Right kidney (tissue), 1 donor: ENCODE results near the gene TLCD2.
A peak's percentile ranks its signal among the peaks of the same experiment; 100 is the strongest.
"Not testable (repeated sequence)": the region's sequence is repeated elsewhere in the genome, so short reads cannot be mapped to it uniquely, and the experiment has no call there.

Experiments used
- DNase-seq: peaks from one replicate; pipeline ENCODE4 v3.0.0-alpha.2; 2016

TLCD2 gene

GRCh38 chr17:1716912-1717695, 6.9 kb upstream of the TLCD2 start:
- peak; percentile 80 for DNase-seq

GRCh38 chr17:1716076-1716911, 6.1 kb upstream of the TLCD2 start:
- DNase-seq, result peak; percentile 93

- no peak for DNase-seq
These were observed 5.6 kb upstream of the TLCD2 start for GRCh38 chr17:1715803-1716075.

GRCh38 chr17:1714980-1715802, 5.0 kb upstream of the TLCD2 start:
- peak; percentile 61 for DNase-seq

GRCh38 chr17:1714427-1714979, 4.3 kb upstream of the TLCD2 start:
- peak; percentile 61 for DNase-seq

GRCh38 chr17:1713878-1714426, 3.8 kb upstream of the TLCD2 start:
- DNase-seq, result peak; percentile 70

- DNase-seq, result no peak
These were observed 3.1 kb upstream of the TLCD2 start for GRCh38 chr17:1713160-1713877.

- no peak for DNase-seq
These were observed 2.1 kb upstream of the TLCD2 start for GRCh38 chr17:1712271-1712670.

GRCh38 chr17:1711804-1712203, 1.6 kb upstream of the TLCD2 start:
- DNase-seq, result no peak

GRCh38 chr17:1710807-1711553, 803 bp upstream of the TLCD2 start:
- no peak for DNase-seq

GRCh38 chr17:1709403-1709951, 700 bp downstream of the TLCD2 start:
- DNase-seq, result no peak

- DNase-seq, result not testable (repeated sequence)
These were observed 1.3 kb downstream of the TLCD2 start for GRCh38 chr17:1708791-1709346.

GRCh38 chr17:1707107-1707506, 3.1 kb downstream of the TLCD2 start:
- DNase-seq, result no peak

GRCh38 chr17:1705004-1705403, 5.2 kb downstream of the TLCD2 start:
- DNase-seq, result no peak

- DNase-seq, result no peak
These were observed 7.1 kb downstream of the TLCD2 start for GRCh38 chr17:1703063-1703462.

GRCh38 chr17:1699891-1700290, 10.3 kb downstream of the TLCD2 start:
- not testable (repeated sequence) for DNase-seq

GRCh38 chr17:1697681-1698080, 12.5 kb downstream of the TLCD2 start:
- no peak for DNase-seq

GRCh38 chr17:1695365-1695764, 14.8 kb downstream of the TLCD2 start:
- DNase-seq, result no peak

GRCh38 chr17:1693339-1693738, 16.8 kb downstream of the TLCD2 start:
- DNase-seq, result no peak

GRCh38 chr17:1690544-1691221, 19.5 kb downstream of the TLCD2 start:
- DNase-seq, result no peak
